Urothelium cell line (cell line): Measurements from ENCODE around the gene NOP10.
"Not testable (repeated sequence)": the region's sequence is repeated elsewhere in the genome, so short reads cannot be mapped to it uniquely, and the experiment has no call there.

Source experiments
- DNase-seq: peaks from one replicate; pipeline ENCODE4 v3.0.0; 2011; ENCODE audit warnings: low spot score, mixed read lengths
- FAIRE-seq: peaks from 2 replicates; lab custom pipeline; 2011; peaks lifted over from hg19 to GRCh38; lab: Jason Lieb, UNC

NOP10 gene

GRCh38 chr15:34359416-34359815 lies 16.5 kb upstream of the NOP10 start:
- DNase-seq (no peak), FAIRE-seq (no peak)

- FAIRE-seq: no peak
- DNase-seq: no peak
These were observed 16.0 kb upstream of the NOP10 start for GRCh38 chr15:34358948-34359347.

- no peak for FAIRE-seq
- no peak for DNase-seq
These were observed 15.4 kb upstream of the NOP10 start for GRCh38 chr15:34358367-34358766.

GRCh38 chr15:34357653-34358052 lies 14.7 kb upstream of the NOP10 start:
- no peak for FAIRE-seq
- DNase-seq: no peak

GRCh38 chr15:34355241-34355640 lies 12.3 kb upstream of the NOP10 start:
- DNase-seq: no peak
- no peak for FAIRE-seq

GRCh38 chr15:34354286-34354685 lies 11.3 kb upstream of the NOP10 start:
- no peak for DNase-seq
- FAIRE-seq: no peak

GRCh38 chr15:34353627-34354026 lies 10.7 kb upstream of the NOP10 start:
- DNase-seq: no peak
- FAIRE-seq: no peak

GRCh38 chr15:34352996-34353395 lies 10.1 kb upstream of the NOP10 start:
- not testable (repeated sequence) for DNase-seq, FAIRE-seq

- DNase-seq: no peak
- no peak for FAIRE-seq
These were observed 6.8 kb upstream of the NOP10 start for GRCh38 chr15:34349769-34350168.

GRCh38 chr15:34348735-34349300 lies 5.9 kb upstream of the NOP10 start:
- DNase-seq (no peak), FAIRE-seq (no peak)

GRCh38 chr15:34347951-34348638 lies 5.2 kb upstream of the NOP10 start:
- DNase-seq: no peak
- no peak for FAIRE-seq

- FAIRE-seq, DNase-seq: not testable (repeated sequence)
These were observed 661 bp downstream of the NOP10 start for GRCh38 chr15:34342213-34342736.

- no peak for DNase-seq
- no peak for FAIRE-seq
These were observed 1.3 kb downstream of the NOP10 start for GRCh38 chr15:34341381-34342212.

GRCh38 chr15:34339946-34340345 lies 3.0 kb downstream of the NOP10 start:
- FAIRE-seq: no peak
- no peak for DNase-seq

GRCh38 chr15:34338347-34338746 lies 4.6 kb downstream of the NOP10 start:
- no peak for FAIRE-seq
- DNase-seq: no peak

GRCh38 chr15:34337557-34338306 lies 5.2 kb downstream of the NOP10 start, which contains the start of gene SLC12A6:
SLC12A6 (minus strand) TSS chr15:34337781; CDS start chr15:34336680, 1,101 bp downstream.
- FAIRE-seq (no peak), DNase-seq (peak; percentile 95)

- FAIRE-seq (no peak), DNase-seq (no peak)
These were observed 5.9 kb downstream of the NOP10 start for GRCh38 chr15:34336991-34337556.

- FAIRE-seq: no peak
- no peak for DNase-seq
These were observed 6.5 kb downstream of the NOP10 start for GRCh38 chr15:34336231-34336990.

GRCh38 chr15:34335176-34336032 lies 7.5 kb downstream of the NOP10 start:
- DNase-seq (no peak), FAIRE-seq (no peak)
